ENCODE data around the gene RPS17. TPM values are rescaled to one million over a fixed set of nuclear protein-coding genes. Genes with fewer than 3 reads are reported as not detected.

The RPS17 gene
- total and polyA plus RNA-seq, 10 of the 15 experiments (the other 5 are each of a cell fraction or from before 2014, with no cell fraction given), result 1,223 to 7,871 (median 3,879) TPM

DNA sequence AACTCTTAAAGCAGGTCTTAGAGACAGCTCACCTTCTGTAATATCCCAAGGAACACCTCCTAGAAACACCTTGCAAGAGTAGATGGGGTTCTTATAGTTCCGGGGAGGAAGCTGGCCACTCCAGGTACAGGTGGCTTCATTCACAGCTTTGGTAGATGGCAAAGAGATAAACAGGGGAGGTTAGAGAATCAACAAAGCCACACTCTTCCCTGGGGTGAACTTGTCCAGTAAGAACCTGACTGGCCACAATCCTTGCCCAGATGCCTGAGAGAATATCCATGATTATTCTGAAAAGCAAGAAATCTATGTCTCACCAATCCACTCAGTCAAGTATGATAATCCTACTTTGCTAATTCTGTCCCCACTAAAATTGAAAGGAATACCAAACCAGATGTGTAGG, 13.6 kb upstream of the RPS17 start:
- H3K4me1 ChIP-seq (ENCODE audit: control insufficient read depth, insufficient read depth, low read length), result peaks cover 21% of the 10 kb centered on the region
- WGBS (ENCODE audit: insufficient coverage, insufficient replicate concordance, low lambda C conversion rate, missing lambda C conversion rate), result 96% methylated on average over 1 of the region's 1 CpG
- ChIA-PET CTCF (interaction anchor here (1.4 kb wide), 1 partner anchor 68 kb away, joined by 3 read pairs; no protein-coding TSS in a partner anchor), SMC1A (ENCODE audit: uncharacterized antibody, unreplicated experiment) (interaction anchor here (0.8 kb wide), 1 partner anchor 16 kb away, joined by 3 read pairs; no protein-coding TSS in a partner anchor), RAD21 (ENCODE audit: unreplicated experiment) (no interaction called here), POLR2A (no interaction called here)
- TF ChIP-seq HDAC6 (IDR thresholded peaks at IDR 0.05; ENCODE audit: unreplicated experiment) (no peak), POLR2AphosphoS5 (IDR thresholded peaks at IDR 0.05; ENCODE audit: low read length) (no peak), SMARCA5 (IDR thresholded peaks at IDR 0.05) (no peak), E2F4 (IDR thresholded peaks at IDR 0.05; ENCODE audit: low read depth, low read length) (no peak), MYB (IDR thresholded peaks at IDR 0.05; ENCODE audit: borderline replicate concordance, low read depth, low read length) (no peak), ZBTB40 (IDR thresholded peaks at IDR 0.05; ENCODE audit: borderline replicate concordance) (no peak), NFYA (IDR thresholded peaks at IDR 0.05; ENCODE audit: borderline replicate concordance, low read depth, low read length) (no peak), BACH1 (IDR thresholded peaks at IDR 0.05; ENCODE audit: borderline replicate concordance) (no peak), IRF3 (IDR thresholded peaks at IDR 0.05) (no peak), RCOR1 (conservative IDR thresholded peaks at IDR 0.05; ENCODE audit: low read depth, low read length) (no peak), ZNF384 (IDR thresholded peaks at IDR 0.05; ENCODE audit: borderline replicate concordance, low read depth, low read length) (no peak)
- no peak for ATAC-seq
- H2AFZ ChIP-seq (ENCODE audit: control insufficient read depth, low read depth, low read length), result no peak overlapping the region
- no peak for DNase-seq (ENCODE audit: low read depth, low spot score)
- peaks cover 0 to 1% of the 10 kb centered on the region in 2 experiments; a peak in 1 of 4 replicates for H3K27me3 ChIP-seq (replicated peaks in 1 of 2; ENCODE audit: control insufficient read depth in 2 of 2, insufficient read depth in 2 of 2, low read length in 1 of 2)
- no peak overlapping the region for H3K27ac ChIP-seq (ENCODE audit: control insufficient read depth, insufficient read depth)
- intact Hi-C loops (cut with micrococcal nuclease; ENCODE audit: unreplicated experiment), result no loop called here
- no peaks in the 10 kb centered on the region; a peak in 1 of 4 replicates for H3K36me3 ChIP-seq (ENCODE audit: control insufficient read depth in 2 of 2, insufficient read depth in 2 of 2, low read length in 1 of 2)
- H3K4me3 ChIP-seq, result no peak overlapping the region
- no peaks in the 10 kb centered on the region for H4K20me1 ChIP-seq (ENCODE audit: control insufficient read depth, insufficient read depth)
- no peaks in the 10 kb centered on the region for H3K9me3 ChIP-seq (replicated peaks; ENCODE audit: control insufficient read depth, insufficient read depth, low read length)
- no TSS peak for BruUV-seq (replicated peaks)
- H3K4me2 ChIP-seq (ENCODE audit: control insufficient read depth, insufficient read depth), result no peak overlapping the region
- no peak for FAIRE-seq
- H3K79me2 ChIP-seq (ENCODE audit: control insufficient read depth, insufficient read depth, low read length), result no peaks in the 10 kb centered on the region
- in situ Hi-C loops (cut with MboI), result no loop called here
- H3K9ac ChIP-seq (ENCODE audit: control insufficient read depth, insufficient read depth, low read length), result no peak overlapping the region
